ENCODE data around the gene TSSK3. TPM values are rescaled to one million over a fixed set of nuclear protein-coding genes. Genes with fewer than 3 reads are reported as not detected.

TSSK3 gene
- total and polyA plus RNA-seq, 9 of the 15 experiments (the other 6 are each of a cell fraction or from before 2014, with no cell fraction given): 0.27 to 2.8 (median 1.9) TPM

DNA sequence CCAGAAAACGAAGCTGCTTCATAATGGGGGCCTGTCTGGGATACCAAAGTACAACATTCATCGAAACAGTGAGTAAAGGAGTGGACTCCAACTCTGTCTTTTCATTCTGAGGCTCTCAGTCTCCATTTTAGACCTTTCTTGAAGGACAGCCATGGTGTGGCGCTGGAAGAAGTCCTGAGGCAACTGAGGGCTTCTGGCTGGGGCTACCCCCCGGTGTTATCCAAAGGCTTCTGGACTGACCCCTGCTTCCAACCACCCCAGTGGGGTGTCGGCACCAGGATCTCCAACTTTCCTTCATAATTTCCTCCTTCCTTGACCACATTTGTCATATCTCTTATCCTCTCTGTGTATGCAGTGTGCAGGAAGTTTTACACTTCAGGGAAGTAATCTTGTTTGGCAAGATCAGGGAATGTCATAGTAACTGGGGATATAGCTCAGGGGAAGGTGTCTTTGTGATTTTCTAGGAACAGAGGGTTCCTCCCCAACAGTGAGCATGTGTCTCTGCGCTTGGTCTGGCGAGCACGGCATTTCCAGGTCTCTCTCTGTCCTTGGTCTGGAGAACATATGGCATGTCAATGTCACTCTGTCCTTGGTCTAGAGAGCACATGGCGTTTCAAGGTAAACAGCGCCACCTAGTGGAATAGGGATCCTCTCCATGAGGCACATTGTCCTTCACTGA lies 51.3 kb downstream of the TSSK3 start (continued):
- TF ChIP-seq NFIX (CRISPR knock-in tag; IDR thresholded peaks at IDR 0.05; ENCODE audit: low read depth) (no peak), PHB (CRISPR knock-in tag; IDR thresholded peaks at IDR 0.05) (no peak), ETV6 (IDR thresholded peaks at IDR 0.05; ENCODE audit: borderline replicate concordance in 1 of 2, low read depth in 2 of 2, low read length in 1 of 2) (peak in 1 of 2 experiments; percentile 72; a peak in 1 of 4 replicates), ETV6 (CRISPR knock-in tag; IDR thresholded peaks at IDR 0.05; ENCODE audit: borderline replicate concordance) (no peak), ZNF41 (CRISPR knock-in tag; conservative IDR thresholded peaks at IDR 0.05) (no peak), RUNX1 (IDR thresholded peaks at IDR 0.05; ENCODE audit: low read depth) (no peak), CBFA2T3 (IDR thresholded peaks at IDR 0.05) (0 out of 2 replicates have a peak, but pooled peaks have one; percentile 7), YY1 (IDR thresholded peaks at IDR 0.05; ENCODE audit: borderline replicate concordance in 1 of 3, control insufficient read depth in 1 of 3, extremely low read depth in 1 of 3, insufficient read depth in 3 of 3, insufficient read length in 1 of 3, insufficient replicate concordance in 2 of 3, low read depth in 1 of 3, low read length in 2 of 3) (peak in 1 of 3 experiments; percentile 60), TAF7 (tag; IDR thresholded peaks at IDR 0.05) (0 out of 2 replicates have a peak, but pooled peaks have one; percentile 55)
- TF ChIP-seq, protein P1, sequence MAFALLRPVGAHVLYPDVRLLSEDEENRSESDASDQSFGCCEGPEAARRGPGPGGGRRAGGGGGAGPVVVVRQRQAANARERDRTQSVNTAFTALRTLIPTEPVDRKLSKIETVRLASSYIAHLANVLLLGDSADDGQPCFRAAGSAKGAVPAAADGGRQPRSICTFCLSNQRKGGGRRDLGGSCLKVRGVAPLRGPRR (CRISPR knock-in tag; IDR thresholded peaks at IDR 0.05): no peak
- TF ChIP-seq, protein P2, sequence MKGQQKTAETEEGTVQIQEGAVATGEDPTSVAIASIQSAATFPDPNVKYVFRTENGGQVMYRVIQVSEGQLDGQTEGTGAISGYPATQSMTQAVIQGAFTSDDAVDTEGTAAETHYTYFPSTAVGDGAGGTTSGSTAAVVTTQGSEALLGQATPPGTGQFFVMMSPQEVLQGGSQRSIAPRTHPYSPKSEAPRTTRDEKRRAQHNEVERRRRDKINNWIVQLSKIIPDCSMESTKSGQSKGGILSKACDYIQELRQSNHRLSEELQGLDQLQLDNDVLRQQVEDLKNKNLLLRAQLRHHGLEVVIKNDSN (CRISPR knock-in tag; IDR thresholded peaks at IDR 0.05): peak; percentile 55
- TF ChIP-seq, protein P3, sequence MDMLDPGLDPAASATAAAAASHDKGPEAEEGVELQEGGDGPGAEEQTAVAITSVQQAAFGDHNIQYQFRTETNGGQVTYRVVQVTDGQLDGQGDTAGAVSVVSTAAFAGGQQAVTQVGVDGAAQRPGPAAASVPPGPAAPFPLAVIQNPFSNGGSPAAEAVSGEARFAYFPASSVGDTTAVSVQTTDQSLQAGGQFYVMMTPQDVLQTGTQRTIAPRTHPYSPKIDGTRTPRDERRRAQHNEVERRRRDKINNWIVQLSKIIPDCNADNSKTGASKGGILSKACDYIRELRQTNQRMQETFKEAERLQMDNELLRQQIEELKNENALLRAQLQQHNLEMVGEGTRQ (CRISPR knock-in tag; IDR thresholded peaks at IDR 0.05): no peak

Other genes with a start within 250 kb of the TSSK3 start
Only the 7 nearest of the 14 such genes appear.
- gene FAM167B, start 115.3 kb upstream of the TSSK3 start, total RNA-seq (2014; rRNA removed): not detected in 2 replicates
- not detected in 2 replicates for gene FAM167B, start 115.3 kb upstream of the TSSK3 start, total RNA-seq (2014; rRNA removed; fragmentation: Illumina TruSeq; extraction: Trizol)
- not detected in 2 replicates for gene FAM167B, start 115.3 kb upstream of the TSSK3 start, total RNA-seq (2015; rRNA removed; fragmentation: Illumina TruSeq; extraction: Trizol)
- not detected in 2 replicates for gene FAM167B, start 115.3 kb upstream of the TSSK3 start, total RNA-seq (2021)
- gene FAM167B, start 115.3 kb upstream of the TSSK3 start, polyA plus RNA-seq (2011; rRNA removed): not detected in 2 replicates
- gene FAM167B, start 115.3 kb upstream of the TSSK3 start, polyA plus RNA-seq (2014; fragmentation: Illumina TruSeq; extraction: Trizol): not detected in 2 replicates
- not detected for gene FAM167B, start 115.3 kb upstream of the TSSK3 start, polyA plus RNA-seq (2014; fragmentation: Nextera tagmentation; extraction: Ambion mirVana)
- gene FAM167B, start 115.3 kb upstream of the TSSK3 start, polyA plus RNA-seq (2014; rRNA removed): not detected in 2 replicates
- 0.08 TPM in 1 of 2 replicates, not detected in the other for gene LCK, start 111.3 kb upstream of the TSSK3 start, total RNA-seq (2014; rRNA removed)
- gene LCK, start 111.3 kb upstream of the TSSK3 start, total RNA-seq (2014; rRNA removed; fragmentation: Illumina TruSeq; extraction: Trizol): 0.13 TPM in 1 of 2 replicates, not detected in the other
- not detected in 2 replicates for gene LCK, start 111.3 kb upstream of the TSSK3 start, total RNA-seq (2015; rRNA removed; fragmentation: Illumina TruSeq; extraction: Trizol)
- gene LCK, start 111.3 kb upstream of the TSSK3 start, total RNA-seq (2021): 0.38 and 0.47 TPM in 2 replicates
- gene LCK, start 111.3 kb upstream of the TSSK3 start, polyA plus RNA-seq (2011; rRNA removed): not detected in 2 replicates
- 0.04 TPM in 1 of 2 replicates, not detected in the other for gene LCK, start 111.3 kb upstream of the TSSK3 start, polyA plus RNA-seq (2014; fragmentation: Illumina TruSeq; extraction: Trizol)
- gene LCK, start 111.3 kb upstream of the TSSK3 start, polyA plus RNA-seq (2014; fragmentation: Nextera tagmentation; extraction: Ambion mirVana): not detected
- gene LCK, start 111.3 kb upstream of the TSSK3 start, polyA plus RNA-seq (2014; rRNA removed): 0.13 TPM in 1 of 2 replicates, not detected in the other
- gene HDAC1, start 70.5 kb upstream of the TSSK3 start, total RNA-seq (2014; rRNA removed): 169 and 182 TPM in 2 replicates
- gene HDAC1, start 70.5 kb upstream of the TSSK3 start, total RNA-seq (2014; rRNA removed; fragmentation: Illumina TruSeq; extraction: Trizol): 193 and 197 TPM in 2 replicates
- 169 and 180 TPM in 2 replicates for gene HDAC1, start 70.5 kb upstream of the TSSK3 start, total RNA-seq (2015; rRNA removed; fragmentation: Illumina TruSeq; extraction: Trizol)
- gene HDAC1, start 70.5 kb upstream of the TSSK3 start, total RNA-seq (2021): 182 and 185 TPM in 2 replicates
- gene HDAC1, start 70.5 kb upstream of the TSSK3 start, polyA plus RNA-seq (2011; rRNA removed): 384 and 397 TPM in 2 replicates
- gene HDAC1, start 70.5 kb upstream of the TSSK3 start, polyA plus RNA-seq (2014; fragmentation: Illumina TruSeq; extraction: Trizol): 213 and 224 TPM in 2 replicates
- gene HDAC1, start 70.5 kb upstream of the TSSK3 start, polyA plus RNA-seq (2014; fragmentation: Nextera tagmentation; extraction: Ambion mirVana): 100 to 1,000 TPM; 183 to 205 TPM
- gene HDAC1, start 70.5 kb upstream of the TSSK3 start, polyA plus RNA-seq (2014; rRNA removed): 210 and 239 TPM in 2 replicates
- 155 and 188 TPM in 2 replicates for gene MARCKSL1, start 26.3 kb upstream of the TSSK3 start, total RNA-seq (2014; rRNA removed)
- gene MARCKSL1, start 26.3 kb upstream of the TSSK3 start, total RNA-seq (2014; rRNA removed; fragmentation: Illumina TruSeq; extraction: Trizol): 85.0 and 89.5 TPM in 2 replicates
- gene MARCKSL1, start 26.3 kb upstream of the TSSK3 start, total RNA-seq (2015; rRNA removed; fragmentation: Illumina TruSeq; extraction: Trizol): 99.5 and 102 TPM in 2 replicates
- gene MARCKSL1, start 26.3 kb upstream of the TSSK3 start, total RNA-seq (2021): 236 and 247 TPM in 2 replicates
- 202 and 216 TPM in 2 replicates for gene MARCKSL1, start 26.3 kb upstream of the TSSK3 start, polyA plus RNA-seq (2011; rRNA removed)
- 325 and 361 TPM in 2 replicates for gene MARCKSL1, start 26.3 kb upstream of the TSSK3 start, polyA plus RNA-seq (2014; fragmentation: Illumina TruSeq; extraction: Trizol)
- gene MARCKSL1, start 26.3 kb upstream of the TSSK3 start, polyA plus RNA-seq (2014; fragmentation: Nextera tagmentation; extraction: Ambion mirVana): 10 to 100 TPM; 14.7 to 14.8 TPM
- 256 and 262 TPM in 2 replicates for gene MARCKSL1, start 26.3 kb upstream of the TSSK3 start, polyA plus RNA-seq (2014; rRNA removed)
- gene FAM229A, start 54 bp upstream of the TSSK3 start, total RNA-seq (2014; rRNA removed): 6.7 and 7.4 TPM in 2 replicates
- 3.6 and 4.0 TPM in 2 replicates for gene FAM229A, start 54 bp upstream of the TSSK3 start, total RNA-seq (2014; rRNA removed; fragmentation: Illumina TruSeq; extraction: Trizol)
- gene FAM229A, start 54 bp upstream of the TSSK3 start, total RNA-seq (2015; rRNA removed; fragmentation: Illumina TruSeq; extraction: Trizol): 2.9 and 3.4 TPM in 2 replicates
- gene FAM229A, start 54 bp upstream of the TSSK3 start, total RNA-seq (2021): 11.6 and 12.7 TPM in 2 replicates
- 10.9 and 18.6 TPM in 2 replicates for gene FAM229A, start 54 bp upstream of the TSSK3 start, polyA plus RNA-seq (2011; rRNA removed)
- 9.5 and 9.7 TPM in 2 replicates for gene FAM229A, start 54 bp upstream of the TSSK3 start, polyA plus RNA-seq (2014; fragmentation: Illumina TruSeq; extraction: Trizol)
- gene FAM229A, start 54 bp upstream of the TSSK3 start, polyA plus RNA-seq (2014; fragmentation: Nextera tagmentation; extraction: Ambion mirVana): under 1 TPM; 0.04 TPM
- gene FAM229A, start 54 bp upstream of the TSSK3 start, polyA plus RNA-seq (2014; rRNA removed): 17.9 and 21.6 TPM in 2 replicates
- gene BSDC1, start 31.9 kb downstream of the TSSK3 start, total RNA-seq (2014; rRNA removed): 73.1 and 81.0 TPM in 2 replicates
- gene BSDC1, start 31.9 kb downstream of the TSSK3 start, total RNA-seq (2014; rRNA removed; fragmentation: Illumina TruSeq; extraction: Trizol): 60.4 and 68.5 TPM in 2 replicates
- gene BSDC1, start 31.9 kb downstream of the TSSK3 start, total RNA-seq (2015; rRNA removed; fragmentation: Illumina TruSeq; extraction: Trizol): 44.0 and 45.1 TPM in 2 replicates
- 73.6 and 84.8 TPM in 2 replicates for gene BSDC1, start 31.9 kb downstream of the TSSK3 start, total RNA-seq (2021)
- 91.6 and 125 TPM in 2 replicates for gene BSDC1, start 31.9 kb downstream of the TSSK3 start, polyA plus RNA-seq (2011; rRNA removed)
- gene BSDC1, start 31.9 kb downstream of the TSSK3 start, polyA plus RNA-seq (2014; fragmentation: Illumina TruSeq; extraction: Trizol): 92.9 and 96.8 TPM in 2 replicates
- 10 to 100 TPM; 10.2 to 14.7 TPM for gene BSDC1, start 31.9 kb downstream of the TSSK3 start, polyA plus RNA-seq (2014; fragmentation: Nextera tagmentation; extraction: Ambion mirVana)
- 94.7 and 100 TPM in 2 replicates for gene BSDC1, start 31.9 kb downstream of the TSSK3 start, polyA plus RNA-seq (2014; rRNA removed)
- under 0.01 TPM in 1 of 2 replicates, not detected in the other for gene ZBTB8B, start 102.5 kb downstream of the TSSK3 start, total RNA-seq (2014; rRNA removed)
- gene ZBTB8B, start 102.5 kb downstream of the TSSK3 start, total RNA-seq (2014; rRNA removed; fragmentation: Illumina TruSeq; extraction: Trizol): not detected in 2 replicates
- gene ZBTB8B, start 102.5 kb downstream of the TSSK3 start, total RNA-seq (2015; rRNA removed; fragmentation: Illumina TruSeq; extraction: Trizol): not detected in 2 replicates
- gene ZBTB8B, start 102.5 kb downstream of the TSSK3 start, total RNA-seq (2021): not detected in 2 replicates
- gene ZBTB8B, start 102.5 kb downstream of the TSSK3 start, polyA plus RNA-seq (2011; rRNA removed): not detected in 2 replicates
- gene ZBTB8B, start 102.5 kb downstream of the TSSK3 start, polyA plus RNA-seq (2014; fragmentation: Illumina TruSeq; extraction: Trizol): not detected in 2 replicates
- not detected for gene ZBTB8B, start 102.5 kb downstream of the TSSK3 start, polyA plus RNA-seq (2014; fragmentation: Nextera tagmentation; extraction: Ambion mirVana)
- gene ZBTB8B, start 102.5 kb downstream of the TSSK3 start, polyA plus RNA-seq (2014; rRNA removed): not detected in 2 replicates